ENCODE results near the gene PA2G4. TPM values are rescaled to one million over a fixed set of nuclear protein-coding genes. Genes with fewer than 3 reads are reported as not detected.

Gene PA2G4
- total and polyA plus RNA-seq, 2 experiments from 2014 or later: 87.9 to 102 TPM

DNA sequence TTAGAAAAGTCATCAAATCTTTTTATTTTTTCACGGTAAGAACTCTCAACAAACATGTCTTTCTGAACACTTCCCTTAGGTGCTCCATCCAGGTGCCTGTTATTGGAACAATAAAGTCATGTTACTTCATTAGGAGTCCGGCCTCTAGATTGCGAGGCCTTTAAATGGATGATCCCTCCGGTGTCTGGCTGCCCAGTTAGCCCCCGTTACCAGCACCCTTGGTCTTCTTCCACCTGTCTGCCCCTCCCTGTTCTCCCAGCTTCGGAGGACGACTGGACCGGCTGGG, 593 bp upstream of the PA2G4 start:
- no peaks in the 10 kb centered on the region for H3K9me3 ChIP-seq (ENCODE audit: low read depth)
- 11% methylated on average over 8 of the region's 8 CpGs for WGBS (ENCODE audit: low lambda C conversion rate, missing lambda C conversion rate)
- H3K4me3 ChIP-seq: no peak overlapping the region
- TF ChIP-seq EZH2phosphoT487 (IDR thresholded peaks at IDR 0.05; ENCODE audit: low read depth, severe bottlenecking, unreplicated experiment) (no peak), EZH2 (IDR thresholded peaks at IDR 0.05; ENCODE audit: borderline replicate concordance) (no peak)
- TF ChIP-seq, protein P1, sequence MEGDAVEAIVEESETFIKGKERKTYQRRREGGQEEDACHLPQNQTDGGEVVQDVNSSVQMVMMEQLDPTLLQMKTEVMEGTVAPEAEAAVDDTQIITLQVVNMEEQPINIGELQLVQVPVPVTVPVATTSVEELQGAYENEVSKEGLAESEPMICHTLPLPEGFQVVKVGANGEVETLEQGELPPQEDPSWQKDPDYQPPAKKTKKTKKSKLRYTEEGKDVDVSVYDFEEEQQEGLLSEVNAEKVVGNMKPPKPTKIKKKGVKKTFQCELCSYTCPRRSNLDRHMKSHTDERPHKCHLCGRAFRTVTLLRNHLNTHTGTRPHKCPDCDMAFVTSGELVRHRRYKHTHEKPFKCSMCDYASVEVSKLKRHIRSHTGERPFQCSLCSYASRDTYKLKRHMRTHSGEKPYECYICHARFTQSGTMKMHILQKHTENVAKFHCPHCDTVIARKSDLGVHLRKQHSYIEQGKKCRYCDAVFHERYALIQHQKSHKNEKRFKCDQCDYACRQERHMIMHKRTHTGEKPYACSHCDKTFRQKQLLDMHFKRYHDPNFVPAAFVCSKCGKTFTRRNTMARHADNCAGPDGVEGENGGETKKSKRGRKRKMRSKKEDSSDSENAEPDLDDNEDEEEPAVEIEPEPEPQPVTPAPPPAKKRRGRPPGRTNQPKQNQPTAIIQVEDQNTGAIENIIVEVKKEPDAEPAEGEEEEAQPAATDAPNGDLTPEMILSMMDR (IDR thresholded peaks at IDR 0.05; ENCODE audit: poor library complexity): no peak
- H3K9me2 ChIP-seq (replicated peaks; ENCODE audit: insufficient read depth): no peaks in the 10 kb centered on the region
- H3K4me1 ChIP-seq (ENCODE audit: insufficient read depth): peaks cover 12% of the 10 kb centered on the region
- peaks cover 6% of the 10 kb centered on the region for H4K20me1 ChIP-seq (ENCODE audit: insufficient read depth, poor library complexity, severe bottlenecking)
- peak overlapping the region; percentile 2 for H2AFZ ChIP-seq
- peak overlapping the region; percentile 55 for H3K27ac ChIP-seq
- H3K27me3 ChIP-seq: no peaks in the 10 kb centered on the region
- H3K4me2 ChIP-seq: peak overlapping the region; percentile 69
- H3K36me3 ChIP-seq (replicated peaks; ENCODE audit: insufficient read depth, low read depth): no peaks in the 10 kb centered on the region
- H3K79me2 ChIP-seq: peaks cover 39% of the 10 kb centered on the region
- no peak for DNase-seq (ENCODE audit: low spot score)

GRCh38 chr12:56104815-56105608, 653 bp downstream of the PA2G4 start:
- Histone ChIP-seq H3K4me1 (ENCODE audit: insufficient read depth) (peaks cover 12% of the 10 kb centered on the region), H2AFZ (peak overlapping the region; percentile 42), H3K36me3 (replicated peaks; ENCODE audit: insufficient read depth, low read depth) (no peaks in the 10 kb centered on the region), H3K27ac (peak overlapping the region; percentile 89), H3K4me2 (peak overlapping the region; percentile 93), H3K27me3 (no peaks in the 10 kb centered on the region), H3K4me3 (peak overlapping the region; percentile 51), H4K20me1 (ENCODE audit: insufficient read depth, poor library complexity, severe bottlenecking) (peaks cover 6% of the 10 kb centered on the region), H3K9me2 (replicated peaks; ENCODE audit: insufficient read depth) (no peaks in the 10 kb centered on the region), H3K79me2 (peaks cover 39% of the 10 kb centered on the region), H3K9me3 (ENCODE audit: low read depth) (no peaks in the 10 kb centered on the region)
- WGBS (ENCODE audit: low lambda C conversion rate, missing lambda C conversion rate): 3% methylated on average over 40 of the region's 40 CpGs
- peak; percentile 46 for DNase-seq (ENCODE audit: low spot score)
- no peak for TF ChIP-seq EZH2 (IDR thresholded peaks at IDR 0.05; ENCODE audit: borderline replicate concordance)
- TF ChIP-seq, protein P1 (IDR thresholded peaks at IDR 0.05; ENCODE audit: poor library complexity): no peak
- no peak for TF ChIP-seq EZH2phosphoT487 (IDR thresholded peaks at IDR 0.05; ENCODE audit: low read depth, severe bottlenecking, unreplicated experiment)

GRCh38 chr12:56105609-56105902, 1.2 kb downstream of the PA2G4 start:
- 30% methylated on average over 2 of the region's 2 CpGs for WGBS (ENCODE audit: low lambda C conversion rate, missing lambda C conversion rate)
- no peak for DNase-seq (ENCODE audit: low spot score)
- Histone ChIP-seq H3K27me3 (no peaks in the 10 kb centered on the region), H3K79me2 (peaks cover 39% of the 10 kb centered on the region), H3K4me1 (ENCODE audit: insufficient read depth) (peaks cover 12% of the 10 kb centered on the region), H3K9me3 (ENCODE audit: low read depth) (no peaks in the 10 kb centered on the region), H2AFZ (no peak overlapping the region), H3K9me2 (replicated peaks; ENCODE audit: insufficient read depth) (no peaks in the 10 kb centered on the region), H3K4me3 (peak overlapping the region; percentile 51), H3K27ac (no peak overlapping the region), H4K20me1 (ENCODE audit: insufficient read depth, poor library complexity, severe bottlenecking) (peaks cover 6% of the 10 kb centered on the region), H3K36me3 (replicated peaks; ENCODE audit: insufficient read depth, low read depth) (no peaks in the 10 kb centered on the region), H3K4me2 (peak overlapping the region; percentile 93)
- TF ChIP-seq EZH2 (IDR thresholded peaks at IDR 0.05; ENCODE audit: borderline replicate concordance) (no peak), EZH2phosphoT487 (IDR thresholded peaks at IDR 0.05; ENCODE audit: low read depth, severe bottlenecking, unreplicated experiment) (no peak)
- TF ChIP-seq, protein P1 (IDR thresholded peaks at IDR 0.05; ENCODE audit: poor library complexity): no peak
